PFSK-1 (cell line): Measurements from ENCODE around the gene MIX23.

Experiments used
- FOXP2 ChIP-seq: optimal IDR thresholded peaks from 2 replicates; pipeline ENCODE3; 2011; ENCODE audit warnings: borderline replicate concordance, control low read depth, inconsistent platforms; ENCODE audit not compliant: insufficient read depth; ENCODE audit errors: extremely low read length, extremely low read depth
- POLR2AphosphoS5 ChIP-seq: IDR thresholded peaks from 2 replicates; pipeline ENCODE4 v1.6.1; 2012; ENCODE audit warnings: low read depth, mild to moderate bottlenecking, control low read depth, low read length, moderate library complexity
- REST ChIP-seq, 2 experiments: IDR thresholded peaks; 2 replicates each; pipeline versions ENCODE4 v1.6.1 to v1.8.0; 2011 to 2012; ENCODE audit warnings: low read depth in 2 of 2, low read length in 2 of 2, control low read depth in 1 of 2, inconsistent platforms in 1 of 2, mild to moderate bottlenecking in 1 of 2, moderate library complexity in 1 of 2; ENCODE audit not compliant: insufficient read depth in 1 of 2

- no peak for TF ChIP-seq POLR2AphosphoS5
- no peak for TF ChIP-seq REST (IDR thresholded peaks at IDR 0.05; ENCODE audit: insufficient read depth in 1 of 2, low read depth in 2 of 2, low read length in 2 of 2)
- TF ChIP-seq FOXP2, result no peak
Observed at GRCh38 chr3:122332551-122332950, 50.5 kb downstream of the MIX23 start.
